ENCODE data around the gene TTC3.
A peak's percentile ranks its signal among the peaks of the same experiment; 100 is the strongest.

The TTC3 gene

DNA sequence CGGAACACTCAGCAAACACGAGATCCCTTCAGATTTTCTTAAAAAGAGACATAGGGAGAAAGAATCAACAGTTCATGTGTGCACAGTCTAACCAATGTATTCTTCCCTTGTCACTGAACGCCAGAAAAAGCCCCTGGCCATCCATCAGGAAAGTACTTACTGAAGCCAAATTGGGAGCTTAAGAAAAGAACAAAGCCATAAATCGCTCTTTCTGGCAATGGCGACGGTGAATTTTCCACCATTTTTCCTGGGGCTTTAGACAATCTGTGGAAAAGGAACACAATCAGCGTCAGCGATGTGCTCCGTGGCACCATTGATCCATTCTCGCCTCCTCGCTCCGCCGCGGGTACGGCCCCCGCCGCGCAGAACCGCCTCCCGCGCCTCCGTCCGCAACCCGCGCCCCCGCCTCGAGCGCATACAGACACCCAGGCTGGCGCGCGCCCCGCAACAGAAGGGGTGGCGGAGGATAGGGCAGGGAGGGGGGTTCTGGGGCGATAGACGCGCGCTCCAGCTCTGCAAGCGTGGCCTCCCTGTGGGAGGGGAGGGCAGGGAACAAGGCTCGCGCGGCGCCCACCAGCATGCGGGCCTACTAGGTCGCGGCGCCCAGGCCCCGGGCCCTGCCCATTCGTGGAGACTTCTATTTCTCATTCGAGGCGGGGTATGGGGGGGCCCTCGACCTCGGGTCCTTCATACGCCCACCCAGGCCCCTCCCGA, 623 bp upstream of the TTC3 start:
- peaks cover 6% of the 10 kb centered on the region for H3K4me1 ChIP-seq
- H3K27ac ChIP-seq = peak overlapping the region; percentile 98
- TF ChIP-seq, protein P1, sequence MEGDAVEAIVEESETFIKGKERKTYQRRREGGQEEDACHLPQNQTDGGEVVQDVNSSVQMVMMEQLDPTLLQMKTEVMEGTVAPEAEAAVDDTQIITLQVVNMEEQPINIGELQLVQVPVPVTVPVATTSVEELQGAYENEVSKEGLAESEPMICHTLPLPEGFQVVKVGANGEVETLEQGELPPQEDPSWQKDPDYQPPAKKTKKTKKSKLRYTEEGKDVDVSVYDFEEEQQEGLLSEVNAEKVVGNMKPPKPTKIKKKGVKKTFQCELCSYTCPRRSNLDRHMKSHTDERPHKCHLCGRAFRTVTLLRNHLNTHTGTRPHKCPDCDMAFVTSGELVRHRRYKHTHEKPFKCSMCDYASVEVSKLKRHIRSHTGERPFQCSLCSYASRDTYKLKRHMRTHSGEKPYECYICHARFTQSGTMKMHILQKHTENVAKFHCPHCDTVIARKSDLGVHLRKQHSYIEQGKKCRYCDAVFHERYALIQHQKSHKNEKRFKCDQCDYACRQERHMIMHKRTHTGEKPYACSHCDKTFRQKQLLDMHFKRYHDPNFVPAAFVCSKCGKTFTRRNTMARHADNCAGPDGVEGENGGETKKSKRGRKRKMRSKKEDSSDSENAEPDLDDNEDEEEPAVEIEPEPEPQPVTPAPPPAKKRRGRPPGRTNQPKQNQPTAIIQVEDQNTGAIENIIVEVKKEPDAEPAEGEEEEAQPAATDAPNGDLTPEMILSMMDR (IDR thresholded peaks at IDR 0.05) = no peak
- peak overlapping the region; percentile 89 for H2AFZ ChIP-seq
- peak overlapping the region; percentile 81 for H3K4me3 ChIP-seq (ENCODE audit: low read depth, low read length)
- no peaks in the 10 kb centered on the region for H3K9me3 ChIP-seq (ENCODE audit: control insufficient read depth, low read length)
- peak overlapping the region; percentile 84 for H3K9ac ChIP-seq
- H3K27me3 ChIP-seq (ENCODE audit: control insufficient read depth, insufficient read depth, low read length) = no peaks in the 10 kb centered on the region
- peak overlapping the region; percentile 97 for H3K4me2 ChIP-seq (ENCODE audit: low read length)
- H3K36me3 ChIP-seq (ENCODE audit: control insufficient read depth, insufficient read depth, low read length) = no peaks in the 10 kb centered on the region
- peaks cover 2% of the 10 kb centered on the region for H3K79me2 ChIP-seq

DNA sequence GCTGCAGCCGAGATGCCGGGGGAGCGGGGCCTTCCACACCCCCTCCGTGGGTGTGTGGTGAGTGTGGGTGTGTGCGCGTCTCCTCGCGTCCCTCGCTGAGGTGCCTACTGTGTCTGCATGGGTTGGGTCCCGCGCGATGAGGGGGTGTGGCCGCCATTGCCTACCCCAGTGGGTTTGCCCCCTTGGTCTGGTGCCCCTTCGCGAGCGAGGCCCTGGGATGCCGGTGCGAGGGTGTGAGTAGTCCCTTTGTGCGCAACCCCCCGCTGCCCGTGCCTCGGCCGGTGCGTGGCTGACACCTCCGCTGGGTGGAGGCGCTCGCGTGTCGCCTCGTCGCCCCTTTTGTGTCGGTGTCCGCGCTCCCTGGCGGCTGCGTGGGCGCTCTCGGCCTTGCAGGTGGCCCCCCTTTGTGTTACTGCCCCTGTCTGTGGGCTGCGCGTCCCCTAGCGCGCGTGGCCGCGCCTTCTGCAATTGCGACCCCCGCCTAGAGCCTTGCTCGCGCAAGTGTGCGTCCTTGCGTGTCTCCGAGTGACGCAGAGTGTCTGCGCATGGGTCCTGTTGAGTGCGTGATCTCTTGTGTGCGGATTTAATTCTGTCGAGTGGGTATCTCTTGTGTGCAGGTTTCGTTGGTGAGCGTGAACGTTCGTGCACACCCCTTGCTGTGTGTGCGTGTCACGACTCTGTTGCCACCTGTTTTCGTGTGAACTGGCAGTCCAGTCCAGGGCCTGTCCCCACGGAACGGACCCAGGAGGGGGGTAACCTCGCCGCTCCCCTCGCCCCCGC, 553 bp downstream of the TTC3 start:
- Histone ChIP-seq H3K36me3 (ENCODE audit: control insufficient read depth, insufficient read depth, low read length) (no peaks in the 10 kb centered on the region), H3K27me3 (ENCODE audit: control insufficient read depth, insufficient read depth, low read length) (no peaks in the 10 kb centered on the region), H3K4me3 (ENCODE audit: low read depth, low read length) (peak overlapping the region; percentile 71), H3K79me2 (peaks cover 2% of the 10 kb centered on the region), H2AFZ (peak overlapping the region; percentile 91), H3K4me1 (peaks cover 6% of the 10 kb centered on the region), H3K9me3 (ENCODE audit: control insufficient read depth, low read length) (no peaks in the 10 kb centered on the region), H3K4me2 (ENCODE audit: low read length) (peak overlapping the region; percentile 79), H3K9ac (no peak overlapping the region), H3K27ac (peak overlapping the region; percentile 69)
- TF ChIP-seq, protein P1 (IDR thresholded peaks at IDR 0.05) = no peak

DNA sequence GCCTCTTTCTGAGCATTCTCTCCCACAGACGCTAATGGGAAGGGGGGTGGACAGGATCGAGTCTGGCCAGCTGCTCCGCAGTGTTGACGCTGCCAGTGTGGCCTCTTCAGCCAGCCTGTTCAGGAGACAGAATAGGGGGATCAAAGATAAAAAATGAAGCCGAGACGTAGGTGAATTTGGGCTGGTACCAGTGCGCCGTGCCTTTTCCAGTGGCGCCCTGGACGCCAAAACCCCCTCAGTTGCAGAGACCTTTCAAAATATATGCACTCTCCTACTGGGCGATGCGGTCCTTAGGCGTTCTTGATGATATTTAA, 1.1 kb downstream of the TTC3 start:
- peak overlapping the region; percentile 79 for H3K4me2 ChIP-seq (ENCODE audit: low read length)
- no peaks in the 10 kb centered on the region for H3K27me3 ChIP-seq (ENCODE audit: control insufficient read depth, insufficient read depth, low read length)
- H3K36me3 ChIP-seq (ENCODE audit: control insufficient read depth, insufficient read depth, low read length) = no peaks in the 10 kb centered on the region
- no peaks in the 10 kb centered on the region for H3K9me3 ChIP-seq (ENCODE audit: control insufficient read depth, low read length)
- TF ChIP-seq, protein P1 (IDR thresholded peaks at IDR 0.05) = no peak
- H3K4me1 ChIP-seq = peaks cover 6% of the 10 kb centered on the region
- H3K27ac ChIP-seq = peak overlapping the region; percentile 69
- H2AFZ ChIP-seq = peak overlapping the region; percentile 91
- H3K79me2 ChIP-seq = peaks cover 4% of the 10 kb centered on the region
- H3K4me3 ChIP-seq (ENCODE audit: low read depth, low read length) = peak overlapping the region; percentile 71
- no peak overlapping the region for H3K9ac ChIP-seq

DNA sequence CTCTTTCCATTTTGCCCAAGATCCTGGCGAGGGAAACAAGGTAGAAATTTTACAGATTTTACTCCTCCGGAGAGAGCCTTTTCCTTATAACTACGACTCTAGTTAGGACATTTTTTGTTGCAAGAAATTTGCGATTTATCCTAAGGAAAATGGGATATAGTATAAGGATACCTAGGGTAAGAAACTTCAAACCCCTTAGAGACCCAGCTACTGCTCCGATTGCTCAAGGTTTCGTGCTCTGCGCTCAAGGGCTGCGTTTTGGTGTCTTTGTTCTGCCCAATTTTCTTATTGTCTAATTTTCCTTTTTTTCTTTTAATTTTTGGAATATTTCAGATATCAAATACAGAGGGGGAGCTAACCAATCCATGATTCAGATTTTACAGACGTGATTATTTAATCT, 1.5 kb downstream of the TTC3 start:
- Histone ChIP-seq H3K9ac (no peak overlapping the region), H3K27me3 (ENCODE audit: control insufficient read depth, insufficient read depth, low read length) (no peaks in the 10 kb centered on the region), H3K27ac (no peak overlapping the region), H3K36me3 (ENCODE audit: control insufficient read depth, insufficient read depth, low read length) (no peaks in the 10 kb centered on the region), H3K9me3 (ENCODE audit: control insufficient read depth, low read length) (no peaks in the 10 kb centered on the region), H3K79me2 (peaks cover 4% of the 10 kb centered on the region), H2AFZ (peak overlapping the region; percentile 91), H3K4me3 (ENCODE audit: low read depth, low read length) (peak overlapping the region; percentile 71), H3K4me2 (ENCODE audit: low read length) (peak overlapping the region; percentile 79), H3K4me1 (peaks cover 6% of the 10 kb centered on the region)
- TF ChIP-seq, protein P1 (IDR thresholded peaks at IDR 0.05) = no peak
